Astrocyte of the hippocampus (primary cell): ENCODE results near the gene COLGALT1.
A peak's percentile ranks its signal among the peaks of the same experiment; 100 is the strongest.
"Not testable (repeated sequence)": the region's sequence is repeated elsewhere in the genome, so short reads cannot be mapped to it uniquely, and the experiment has no call there.

ENCODE experiments used
- DNase-seq: peaks from one replicate; pipeline ENCODE4 v3.0.0; 2011; ENCODE audit warnings: low read depth, low spot score

Gene COLGALT1

GRCh38 chr19:17560205-17560595, 4.8 kb downstream of the COLGALT1 start:
- peak; percentile 77 for DNase-seq

- DNase-seq, result no peak
These were observed 6.6 kb downstream of the COLGALT1 start for GRCh38 chr19:17562097-17562496.

- no peak for DNase-seq
These were observed 7.1 kb downstream of the COLGALT1 start for GRCh38 chr19:17562561-17562960.

GRCh38 chr19:17564781-17565180, 9.3 kb downstream of the COLGALT1 start:
- DNase-seq, result no peak

GRCh38 chr19:17565611-17566010, 10.2 kb downstream of the COLGALT1 start:
- peak; percentile 83 for DNase-seq

GRCh38 chr19:17567940-17568339, 12.5 kb downstream of the COLGALT1 start:
- no peak for DNase-seq

- not testable (repeated sequence) for DNase-seq
These were observed 14.8 kb downstream of the COLGALT1 start for GRCh38 chr19:17570291-17570690.

GRCh38 chr19:17570791-17571190, 15.3 kb downstream of the COLGALT1 start:
- DNase-seq, result no peak

- DNase-seq, result no peak
These were observed 17.2 kb downstream of the COLGALT1 start for GRCh38 chr19:17572638-17573037.

- no peak for DNase-seq
These were observed 20.7 kb downstream of the COLGALT1 start for GRCh38 chr19:17575871-17576757.

- DNase-seq, result no peak
These were observed 21.5 kb downstream of the COLGALT1 start for GRCh38 chr19:17576758-17577456.

- no peak for DNase-seq
These were observed 22.1 kb downstream of the COLGALT1 start for GRCh38 chr19:17577457-17578097.

GRCh38 chr19:17579661-17580244, 24.3 kb downstream of the COLGALT1 start:
- DNase-seq, result peak; percentile 52

- no peak for DNase-seq
These were observed 25.2 kb downstream of the COLGALT1 start for GRCh38 chr19:17580470-17581144.

- no peak for DNase-seq
These were observed 25.9 kb downstream of the COLGALT1 start for GRCh38 chr19:17581211-17581874.

- no peak for DNase-seq
These were observed 27.2 kb downstream of the COLGALT1 start for GRCh38 chr19:17582613-17583012.

GRCh38 chr19:17584132-17584531, 28.7 kb downstream of the COLGALT1 start:
- DNase-seq, result no peak

GRCh38 chr19:17585395-17585794, 29.9 kb downstream of the COLGALT1 start:
- DNase-seq, result not testable (repeated sequence)

GRCh38 chr19:17590866-17591265, 35.4 kb downstream of the COLGALT1 start:
- DNase-seq, result no peak

GRCh38 chr19:17594296-17594695, 38.8 kb downstream of the COLGALT1 start:
- DNase-seq, result not testable (repeated sequence)

GRCh38 chr19:17598063-17598462, 42.6 kb downstream of the COLGALT1 start:
- DNase-seq, result not testable (repeated sequence)
